Endodermal cell (in vitro differentiated cells): ENCODE measurements around the gene EGFLAM. TPM values are rescaled to one million over a fixed set of nuclear protein-coding genes. Genes with fewer than 3 reads are reported as not detected.

Source experiments
- DNase-seq: peaks from one replicate; pipeline ENCODE4 v3.0.0-alpha.2; 2017
- H3K27ac ChIP-seq: 2 replicates; pipeline ENCODE4 v1.5.1; 2013; ENCODE audit warnings: mild to moderate bottlenecking, low read depth, low read length, moderate library complexity
- H3K27me3 ChIP-seq: 2 replicates; pipeline ENCODE4 v1.6.1; 2013; ENCODE audit warnings: mild to moderate bottlenecking, low read length, moderate library complexity; ENCODE audit not compliant: insufficient read depth, control insufficient read depth, poor library complexity, severe bottlenecking
- H3K36me3 ChIP-seq: 2 replicates; pipeline ENCODE4 v1.7.0; 2013; ENCODE audit warnings: mild to moderate bottlenecking, low read length, moderate library complexity; ENCODE audit not compliant: control insufficient read depth, insufficient read depth
- H3K4me1 ChIP-seq: one replicate; pipeline ENCODE4 v1.7.0; 2013; ENCODE audit warnings: low read length; ENCODE audit not compliant: control insufficient read depth, insufficient read depth
- H3K4me3 ChIP-seq: 2 replicates; pipeline ENCODE4 v1.5.1; 2013; ENCODE audit warnings: mild to moderate bottlenecking, low read length, moderate library complexity
- H3K9ac ChIP-seq: 2 replicates; pipeline ENCODE4 v1.6.1; 2013; ENCODE audit warnings: mild to moderate bottlenecking, low read length, moderate library complexity; ENCODE audit not compliant: poor library complexity, severe bottlenecking; ENCODE audit errors: extremely low read depth
- H3K9me3 ChIP-seq: 2 replicates; pipeline ENCODE4 v1.6.1; 2013; ENCODE audit warnings: mild to moderate bottlenecking, low read length, moderate library complexity; ENCODE audit not compliant: control insufficient read depth
- H3K27ac Mint-ChIP-seq: 2 replicates; pipeline ENCODE4 v1.8.0; 2020; ENCODE audit warnings: mixed read lengths
- H3K27me3 Mint-ChIP-seq: 2 replicates; pipeline ENCODE4 v1.8.0; 2021; ENCODE audit warnings: mild to moderate bottlenecking, mixed read lengths; ENCODE audit not compliant: insufficient read depth
- H3K36me3 Mint-ChIP-seq: 2 replicates; pipeline ENCODE4 v1.8.0; 2020; ENCODE audit warnings: low read depth, mixed read lengths
- H3K4me1 Mint-ChIP-seq: 2 replicates; pipeline ENCODE4 v1.8.0; 2020; ENCODE audit warnings: mixed read lengths
- H3K4me3 Mint-ChIP-seq: 2 replicates; pipeline ENCODE4 v1.8.0; 2020; ENCODE audit warnings: mild to moderate bottlenecking, moderate library complexity, mixed read lengths
- H3K9me3 Mint-ChIP-seq: 2 replicates; pipeline ENCODE4 v1.8.0; 2020; ENCODE audit warnings: mild to moderate bottlenecking, mixed read lengths
- CTCF ChIP-seq: fragments of 200-600 bp; sonication (generic); conservative IDR thresholded peaks from 2 replicates; pipeline ENCODE4 v1.5.0; 2021; ENCODE audit warnings: antibody characterized with exemption, mild to moderate bottlenecking
- WGBS, 2 experiments: methylation state at CpG; one replicate each; pipeline versions ENCODE4 v1.1.5 to v1.1.7; 2013; ENCODE audit warnings: missing lambda C conversion rate in 2 of 2, mixed read lengths in 1 of 2; ENCODE audit not compliant: insufficient coverage in 1 of 2, insufficient read length in 1 of 2; 5-methylcytosine and 5-hydroxymethylcytosine counted together
- total RNA-seq, 2 donors: library from RNA; stranded (reverse); fragmentation: NEBNext Ultra II Directional in 1 of 2; extraction: Animal tissue kit (Norgen Biotek cat#: 25700) in 1 of 2; gene quantifications; 2 replicates in 1 of 2; 3 replicates in 1 of 2; pipeline ENCODE4 v1.2.1, GENCODE V29; 2021

EGFLAM gene
- total RNA-seq, 2 donors from 2014 or later = 4.4 to 8.8 TPM

- no peaks in the 10 kb centered on the region for H3K27me3 ChIP-seq
- H3K27ac Mint-ChIP-seq = no peak overlapping the region
- H3K27me3 Mint-ChIP-seq = no peaks in the 10 kb centered on the region
- no peaks in the 10 kb centered on the region for H3K36me3 ChIP-seq
- H3K36me3 Mint-ChIP-seq = peaks cover 11% of the 10 kb centered on the region
- H3K9ac ChIP-seq = no peak overlapping the region
- peaks cover 7% of the 10 kb centered on the region for H3K4me1 Mint-ChIP-seq
- H3K27ac ChIP-seq = no peak overlapping the region
- no peaks in the 10 kb centered on the region for H3K9me3 ChIP-seq
- no peaks in the 10 kb centered on the region for H3K4me1 ChIP-seq
- no peak for TF ChIP-seq CTCF
- H3K4me3 Mint-ChIP-seq = no peak overlapping the region
- H3K4me3 ChIP-seq = no peak overlapping the region
- peak; percentile 71 for DNase-seq
- no peaks in the 10 kb centered on the region for H3K9me3 Mint-ChIP-seq
- 46 to 68% methylated on average over 4 to 6 of the region's 6 CpGs for WGBS, 2 experiments
Observed at GRCh38 chr5:38396766-38397165, 138.4 kb downstream of the EGFLAM start.

- no peak for DNase-seq
- Histone ChIP-seq H3K9me3 (no peaks in the 10 kb centered on the region), H3K9ac (no peak overlapping the region), H3K4me3 (no peak overlapping the region), H3K36me3 (no peaks in the 10 kb centered on the region), H3K27me3 (no peaks in the 10 kb centered on the region), H3K4me1 (no peaks in the 10 kb centered on the region), H3K27ac (no peak overlapping the region)
- no peak overlapping the region for H3K27ac Mint-ChIP-seq
- WGBS, 2 experiments = 94 to 100% methylated on average over 1 to 2 of the region's 2 CpGs
- H3K36me3 Mint-ChIP-seq = no peaks in the 10 kb centered on the region
- peaks cover 1% of the 10 kb centered on the region for H3K27me3 Mint-ChIP-seq
- no peak for TF ChIP-seq CTCF
- no peak overlapping the region for H3K4me3 Mint-ChIP-seq
- peaks cover 13% of the 10 kb centered on the region for H3K4me1 Mint-ChIP-seq
- H3K9me3 Mint-ChIP-seq = no peaks in the 10 kb centered on the region
Observed at GRCh38 chr5:38400365-38400764, 142.0 kb downstream of the EGFLAM start.

GRCh38 chr5:38401145-38401544 is 142.8 kb downstream of the EGFLAM start:
- Histone ChIP-seq H3K36me3 (no peaks in the 10 kb centered on the region), H3K9me3 (no peaks in the 10 kb centered on the region), H3K9ac (no peak overlapping the region), H3K4me3 (no peak overlapping the region), H3K4me1 (no peaks in the 10 kb centered on the region), H3K27ac (no peak overlapping the region), H3K27me3 (no peaks in the 10 kb centered on the region)
- H3K4me1 Mint-ChIP-seq = peaks cover 13% of the 10 kb centered on the region
- WGBS, 2 experiments = 29% methylated on average over 1 of the region's 1 CpG; no CpG with 5 or more reads in 1 of the 2 experiments
- no peak for TF ChIP-seq CTCF
- H3K27me3 Mint-ChIP-seq = peaks cover 1% of the 10 kb centered on the region
- H3K36me3 Mint-ChIP-seq = no peaks in the 10 kb centered on the region
- no peak overlapping the region for H3K27ac Mint-ChIP-seq
- H3K9me3 Mint-ChIP-seq = no peaks in the 10 kb centered on the region
- DNase-seq = no peak
- no peak overlapping the region for H3K4me3 Mint-ChIP-seq
